HEK293 (cell line): ENCODE data around the gene BACH2.

ENCODE experiments used
- CTCF ChIA-PET: fragments of 350-600 bp; formaldehyde crosslinking; extraction: SDS; loops from one replicate; lab custom pipeline; 2021; ENCODE audit warnings: antibody characterized with exemption; lab: Yijun Ruan, JAX
- POLR2A ChIA-PET: fragments of 300-600 bp; formaldehyde crosslinking; extraction: SDS; loops from one replicate; lab custom pipeline; 2020; ENCODE audit warnings: antibody characterized with exemption, inconsistent platforms; lab: Yijun Ruan, JAX
- H3K27ac ChIP-seq: fragments of 200-500 bp; sonication (Bioruptor generic); 2 replicates; pipeline ENCODE4 v1.5.1; 2014; ENCODE audit warnings: low read depth, low read length, control low read depth, inconsistent platforms; ENCODE audit errors: extremely low read depth
- H3K36me3 ChIP-seq, 2 experiments: fragments of 200-500 bp in 1 of 2; sonication (Bioruptor generic) in 1 of 2; 1 replicate in 1 of 2; 2 replicates in 1 of 2; pipeline ENCODE4 v1.5.1; 2014 to 2017; ENCODE audit warnings: inconsistent platforms in 2 of 2, low read length in 2 of 2; ENCODE audit not compliant: control insufficient read depth in 2 of 2, insufficient read depth in 1 of 2
- H3K4me1 ChIP-seq: fragments of 200-500 bp; sonication (Bioruptor generic); 2 replicates; pipeline ENCODE4 v1.5.1; 2014; ENCODE audit warnings: mild to moderate bottlenecking, low read length, inconsistent platforms; ENCODE audit not compliant: control insufficient read depth, insufficient read depth
- H3K4me3 ChIP-seq: 2 replicates; pipeline ENCODE4 v1.5.1; 2011; ENCODE audit warnings: low read depth, mild to moderate bottlenecking, control low read depth, low read length, moderate library complexity
- H3K9me3 ChIP-seq: fragments of 200-500 bp; sonication (Bioruptor generic); 2 replicates; pipeline ENCODE4 v1.5.1; 2014; ENCODE audit warnings: low read depth, low read length, inconsistent platforms; ENCODE audit not compliant: control insufficient read depth, insufficient read depth
- BCL11B ChIP-seq: fragments of 450-650 bp; formaldehyde crosslinking; IDR thresholded peaks from 2 replicates; pipeline ENCODE4 v1.5.1; 2016; ENCODE audit warnings: low read depth, missing biosample characterization, missing genetic modification characterization
- FEZF1 ChIP-seq: fragments of 450-650 bp; formaldehyde crosslinking; IDR thresholded peaks from 2 replicates; pipeline ENCODE4 v1.5.1; 2016; ENCODE audit warnings: missing biosample characterization, missing genetic modification characterization
- GFI1B ChIP-seq: fragments of 450-650 bp; formaldehyde crosslinking; IDR thresholded peaks from 2 replicates; pipeline ENCODE4 v1.5.1; 2016; ENCODE audit warnings: missing biosample characterization, missing genetic modification characterization
- GLI4 ChIP-seq: fragments of 450-650 bp; formaldehyde crosslinking; IDR thresholded peaks from 2 replicates; pipeline ENCODE4 v1.5.1; 2016; ENCODE audit warnings: missing biosample characterization, missing genetic modification characterization
- KLF16 ChIP-seq: fragments of 450-650 bp; formaldehyde crosslinking; IDR thresholded peaks from 2 replicates; pipeline ENCODE4 v1.5.1; 2017; ENCODE audit warnings: missing biosample characterization, missing genetic modification characterization
- SETDB1 ChIP-seq: IDR thresholded peaks from one replicate; pipeline ENCODE4 v1.6.1; 2017; ENCODE audit warnings: mild to moderate bottlenecking, low read length, moderate library complexity, mixed read lengths; ENCODE audit not compliant: insufficient read length
- YY1 ChIP-seq: fragments of 450-650 bp; formaldehyde crosslinking; IDR thresholded peaks from 2 replicates; pipeline ENCODE4 v1.5.1; 2018; ENCODE audit warnings: missing biosample characterization, missing genetic modification characterization
- ZNF155 ChIP-seq: fragments of 450-650 bp; formaldehyde crosslinking; IDR thresholded peaks from 2 replicates; pipeline ENCODE4 v1.5.1; 2016; ENCODE audit warnings: missing biosample characterization, missing genetic modification characterization
- ZNF157 ChIP-seq: fragments of 450-650 bp; formaldehyde crosslinking; IDR thresholded peaks from 2 replicates; pipeline ENCODE4 v1.5.1; 2016; ENCODE audit warnings: missing biosample characterization, missing genetic modification characterization
- ZNF223 ChIP-seq: fragments of 450-650 bp; formaldehyde crosslinking; IDR thresholded peaks from 2 replicates; pipeline ENCODE4 v1.5.1; 2016; ENCODE audit warnings: missing biosample characterization, missing genetic modification characterization
- ZNF266 ChIP-seq: fragments of 450-650 bp; formaldehyde crosslinking; IDR thresholded peaks from 2 replicates; pipeline ENCODE4 v1.5.1; 2016; ENCODE audit warnings: missing biosample characterization, missing genetic modification characterization, low read depth
- ZNF354C ChIP-seq: fragments of 450-650 bp; formaldehyde crosslinking; IDR thresholded peaks from 2 replicates; pipeline ENCODE4 v1.5.1; 2016; ENCODE audit warnings: missing biosample characterization, missing genetic modification characterization, low read depth, borderline replicate concordance
- ZNF37A ChIP-seq: fragments of 450-650 bp; IDR thresholded peaks from 2 replicates; pipeline ENCODE4 v1.5.1; 2018; ENCODE audit warnings: missing biosample characterization, missing genetic modification characterization
- ZNF423 ChIP-seq: fragments of 450-650 bp; formaldehyde crosslinking; IDR thresholded peaks from 2 replicates; pipeline ENCODE4 v1.5.1; 2016; ENCODE audit warnings: missing biosample characterization, missing genetic modification characterization
- ZNF433 ChIP-seq: fragments of 450-650 bp; formaldehyde crosslinking; IDR thresholded peaks from 2 replicates; pipeline ENCODE4 v1.5.1; 2016; ENCODE audit warnings: missing biosample characterization, missing genetic modification characterization, low read depth
- ZNF501 ChIP-seq: fragments of 450-650 bp; formaldehyde crosslinking; IDR thresholded peaks from 2 replicates; pipeline ENCODE4 v1.5.1; 2016; ENCODE audit warnings: missing biosample characterization, missing genetic modification characterization
- ZNF529 ChIP-seq: fragments of 450-650 bp; formaldehyde crosslinking; IDR thresholded peaks from 2 replicates; pipeline ENCODE4 v1.5.1; 2017; ENCODE audit warnings: missing genetic modification characterization, missing biosample characterization; ENCODE audit not compliant: insufficient replicate concordance
- ZNF596 ChIP-seq: fragments of 450-650 bp; IDR thresholded peaks from 2 replicates; pipeline ENCODE4 v1.5.0; 2018; ENCODE audit warnings: missing biosample characterization, mild to moderate bottlenecking, missing genetic modification characterization, moderate library complexity
- ZNF654 ChIP-seq: fragments of 450-650 bp; formaldehyde crosslinking; IDR thresholded peaks from 2 replicates; pipeline ENCODE4 v1.5.1; 2016; ENCODE audit warnings: low read depth, missing biosample characterization, missing genetic modification characterization
- ZNF658 ChIP-seq: fragments of 450-650 bp; formaldehyde crosslinking; IDR thresholded peaks from 2 replicates; pipeline ENCODE4; 2016; ENCODE audit warnings: missing biosample characterization, missing genetic modification characterization
- ZNF677 ChIP-seq: fragments of 450-650 bp; IDR thresholded peaks from 2 replicates; pipeline ENCODE4 v1.5.0; 2018; ENCODE audit warnings: missing biosample characterization, mild to moderate bottlenecking, missing genetic modification characterization, moderate library complexity
- TF ChIP-seq, protein P1 (sequence below): fragments of 450-650 bp; formaldehyde crosslinking; IDR thresholded peaks from 2 replicates; pipeline ENCODE4 v1.5.1; 2016; ENCODE audit warnings: missing biosample characterization, missing genetic modification characterization
- TF ChIP-seq, protein P2 (sequence below): fragments of 450-650 bp; formaldehyde crosslinking; conservative IDR thresholded peaks from 2 replicates; pipeline ENCODE4 v1.5.1; 2016; ENCODE audit warnings: low read depth, missing biosample characterization, missing genetic modification characterization
- TF ChIP-seq, protein P3 (sequence below): fragments of 450-650 bp; formaldehyde crosslinking; IDR thresholded peaks from 2 replicates; pipeline ENCODE4 v1.5.1; 2017; ENCODE audit warnings: missing biosample characterization, missing genetic modification characterization
- TF ChIP-seq, protein P4 (sequence below): fragments of 450-650 bp; formaldehyde crosslinking; IDR thresholded peaks from 2 replicates; pipeline ENCODE4 v1.5.1; 2016; ENCODE audit warnings: missing biosample characterization, missing genetic modification characterization

The BACH2 gene

DNA sequence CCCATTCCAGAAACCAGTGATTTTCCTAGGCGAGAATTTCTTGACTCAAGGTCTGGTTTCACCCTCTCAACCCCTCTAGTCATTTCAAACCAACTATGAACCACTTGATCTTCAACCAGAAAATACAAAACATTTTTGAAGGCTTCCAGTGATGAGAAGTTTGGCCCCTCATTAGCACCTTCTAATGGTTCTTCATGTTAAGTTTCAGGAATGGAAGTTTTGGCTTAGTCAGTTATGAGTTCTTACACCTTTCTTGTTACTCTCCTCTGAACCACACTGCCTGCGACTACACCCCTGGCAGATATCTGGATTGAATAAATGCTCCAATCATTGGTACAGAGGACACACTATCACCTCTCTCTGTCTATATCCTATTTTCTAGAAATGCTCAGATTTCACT lies 335.2 kb downstream of the BACH2 start (continued):
- TF ChIP-seq, protein P1, sequence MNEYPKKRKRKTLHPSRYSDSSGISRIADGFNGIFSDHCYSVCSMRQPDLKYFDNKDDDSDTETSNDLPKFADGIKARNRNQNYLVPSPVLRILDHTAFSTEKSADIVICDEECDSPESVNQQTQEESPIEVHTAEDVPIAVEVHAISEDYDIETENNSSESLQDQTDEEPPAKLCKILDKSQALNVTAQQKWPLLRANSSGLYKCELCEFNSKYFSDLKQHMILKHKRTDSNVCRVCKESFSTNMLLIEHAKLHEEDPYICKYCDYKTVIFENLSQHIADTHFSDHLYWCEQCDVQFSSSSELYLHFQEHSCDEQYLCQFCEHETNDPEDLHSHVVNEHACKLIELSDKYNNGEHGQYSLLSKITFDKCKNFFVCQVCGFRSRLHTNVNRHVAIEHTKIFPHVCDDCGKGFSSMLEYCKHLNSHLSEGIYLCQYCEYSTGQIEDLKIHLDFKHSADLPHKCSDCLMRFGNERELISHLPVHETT (tag by site-specific recombination), result no peak
- no peak for TF ChIP-seq ZNF501 (tag by site-specific recombination)
- no peak for TF ChIP-seq ZNF529 (tag by site-specific recombination)
- no peak for TF ChIP-seq ZNF658 (tag by site-specific recombination)
- no peak for TF ChIP-seq ZNF223 (tag by site-specific recombination)

DNA sequence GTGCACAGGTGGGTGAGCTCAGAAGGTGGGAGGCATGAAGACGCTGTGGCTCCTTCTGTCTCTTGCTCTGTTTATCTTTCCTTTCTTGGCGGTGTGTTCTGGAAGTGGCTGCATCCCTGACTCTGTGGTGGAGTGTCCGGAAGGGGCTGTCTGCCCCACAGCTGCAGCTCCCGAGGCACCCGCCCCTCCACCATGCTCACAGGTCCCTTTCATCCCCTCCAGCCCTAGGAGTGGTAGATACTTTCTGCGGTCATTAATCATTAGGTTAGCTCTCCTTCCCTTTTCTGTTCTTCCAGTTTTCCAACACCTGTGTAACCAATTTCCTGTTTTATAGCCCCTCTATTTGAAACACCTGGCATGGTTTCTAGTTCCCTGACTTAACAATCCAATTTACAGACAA lies 336.8 kb downstream of the BACH2 start:
- TF ChIP-seq YY1 (tag by site-specific recombination) (no peak), ZNF677 (no peak), ZNF157 (tag by site-specific recombination) (no peak), ZNF155 (tag by site-specific recombination) (no peak), GLI4 (tag by site-specific recombination) (no peak), SETDB1 (no peak), ZNF654 (tag by site-specific recombination) (no peak)
- TF ChIP-seq, protein P2, sequence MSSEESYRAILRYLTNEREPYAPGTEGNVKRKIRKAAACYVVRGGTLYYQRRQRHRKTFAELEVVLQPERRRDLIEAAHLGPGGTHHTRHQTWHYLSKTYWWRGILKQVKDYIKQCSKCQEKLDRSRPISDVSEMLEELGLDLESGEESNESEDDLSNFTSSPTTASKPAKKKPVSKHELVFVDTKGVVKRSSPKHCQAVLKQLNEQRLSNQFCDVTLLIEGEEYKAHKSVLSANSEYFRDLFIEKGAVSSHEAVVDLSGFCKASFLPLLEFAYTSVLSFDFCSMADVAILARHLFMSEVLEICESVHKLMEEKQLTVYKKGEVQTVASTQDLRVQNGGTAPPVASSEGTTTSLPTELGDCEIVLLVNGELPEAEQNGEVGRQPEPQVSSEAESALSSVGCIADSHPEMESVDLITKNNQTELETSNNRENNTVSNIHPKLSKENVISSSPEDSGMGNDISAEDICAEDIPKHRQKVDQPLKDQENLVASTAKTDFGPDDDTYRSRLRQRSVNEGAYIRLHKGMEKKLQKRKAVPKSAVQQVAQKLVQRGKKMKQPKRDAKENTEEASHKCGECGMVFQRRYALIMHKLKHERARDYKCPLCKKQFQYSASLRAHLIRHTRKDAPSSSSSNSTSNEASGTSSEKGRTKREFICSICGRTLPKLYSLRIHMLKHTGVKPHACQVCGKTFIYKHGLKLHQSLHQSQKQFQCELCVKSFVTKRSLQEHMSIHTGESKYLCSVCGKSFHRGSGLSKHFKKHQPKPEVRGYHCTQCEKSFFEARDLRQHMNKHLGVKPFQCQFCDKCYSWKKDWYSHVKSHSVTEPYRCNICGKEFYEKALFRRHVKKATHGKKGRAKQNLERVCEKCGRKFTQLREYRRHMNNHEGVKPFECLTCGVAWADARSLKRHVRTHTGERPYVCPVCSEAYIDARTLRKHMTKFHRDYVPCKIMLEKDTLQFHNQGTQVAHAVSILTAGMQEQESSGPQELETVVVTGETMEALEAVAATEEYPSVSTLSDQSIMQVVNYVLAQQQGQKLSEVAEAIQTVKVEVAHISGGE (tag by site-specific recombination), result no peak
- TF ChIP-seq, protein P3, sequence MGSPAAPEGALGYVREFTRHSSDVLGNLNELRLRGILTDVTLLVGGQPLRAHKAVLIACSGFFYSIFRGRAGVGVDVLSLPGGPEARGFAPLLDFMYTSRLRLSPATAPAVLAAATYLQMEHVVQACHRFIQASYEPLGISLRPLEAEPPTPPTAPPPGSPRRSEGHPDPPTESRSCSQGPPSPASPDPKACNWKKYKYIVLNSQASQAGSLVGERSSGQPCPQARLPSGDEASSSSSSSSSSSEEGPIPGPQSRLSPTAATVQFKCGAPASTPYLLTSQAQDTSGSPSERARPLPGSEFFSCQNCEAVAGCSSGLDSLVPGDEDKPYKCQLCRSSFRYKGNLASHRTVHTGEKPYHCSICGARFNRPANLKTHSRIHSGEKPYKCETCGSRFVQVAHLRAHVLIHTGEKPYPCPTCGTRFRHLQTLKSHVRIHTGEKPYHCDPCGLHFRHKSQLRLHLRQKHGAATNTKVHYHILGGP (tag by site-specific recombination), result no peak
- H3K36me3 ChIP-seq, result no peaks in the 10 kb centered on the region
- no peaks in the 10 kb centered on the region for H3K9me3 ChIP-seq
- POLR2A ChIA-PET, result interaction anchor here (1.0 kb wide), 1 partner anchor 259 kb away, joined by 3 read pairs; no protein-coding TSS in a partner anchor
- no peaks in the 10 kb centered on the region for H3K4me1 ChIP-seq
- H3K27ac ChIP-seq, result no peak overlapping the region
- CTCF ChIA-PET, result interaction anchor here (0.5 to 1.8 kb wide), 5 partner anchors 11 to 46 kb away, joined by 3 to 9 read pairs (median 4); no protein-coding TSS in a partner anchor
- no peak overlapping the region for H3K4me3 ChIP-seq

DNA sequence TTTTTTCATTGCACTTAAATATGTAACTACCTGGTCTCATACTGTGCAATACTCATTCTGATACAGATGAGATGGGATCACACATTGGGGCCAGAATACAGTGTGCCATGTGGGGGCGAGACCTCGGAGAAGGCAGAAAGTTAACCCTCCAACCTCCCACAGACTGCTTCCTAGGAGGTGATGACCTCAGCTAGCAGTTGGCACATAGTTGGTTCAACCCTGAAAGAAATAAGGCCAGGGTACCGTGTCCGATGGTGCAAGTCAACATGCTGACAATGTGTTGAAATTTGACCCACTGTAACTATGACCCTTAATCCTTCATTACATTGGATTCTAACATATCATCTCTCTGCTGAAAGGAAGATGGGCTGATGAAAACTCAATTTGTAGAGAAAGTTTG lies 340.5 kb downstream of the BACH2 start:
- Histone ChIP-seq H3K4me1 (no peaks in the 10 kb centered on the region), H3K36me3 (peaks cover 0 to 2% of the 10 kb centered on the region in 2 experiments; a peak in 1 of 3 replicates), H3K4me3 (no peak overlapping the region), H3K9me3 (no peaks in the 10 kb centered on the region), H3K27ac (no peak overlapping the region)
- ChIA-PET POLR2A (no interaction called here), CTCF (interaction anchor here (0.6 to 2.4 kb wide), 5 partner anchors 10 to 524 kb away, joined by 4 to 13 read pairs (median 6); no protein-coding TSS in a partner anchor)
- no peak for TF ChIP-seq ZNF354C (tag by site-specific recombination)
- TF ChIP-seq KLF16 (tag by site-specific recombination), result no peak
- no peak for TF ChIP-seq ZNF155 (tag by site-specific recombination)
- TF ChIP-seq FEZF1 (tag by site-specific recombination), result no peak
- no peak for TF ChIP-seq ZNF433
- TF ChIP-seq GFI1B (tag by site-specific recombination), result no peak
- TF ChIP-seq, protein P4, sequence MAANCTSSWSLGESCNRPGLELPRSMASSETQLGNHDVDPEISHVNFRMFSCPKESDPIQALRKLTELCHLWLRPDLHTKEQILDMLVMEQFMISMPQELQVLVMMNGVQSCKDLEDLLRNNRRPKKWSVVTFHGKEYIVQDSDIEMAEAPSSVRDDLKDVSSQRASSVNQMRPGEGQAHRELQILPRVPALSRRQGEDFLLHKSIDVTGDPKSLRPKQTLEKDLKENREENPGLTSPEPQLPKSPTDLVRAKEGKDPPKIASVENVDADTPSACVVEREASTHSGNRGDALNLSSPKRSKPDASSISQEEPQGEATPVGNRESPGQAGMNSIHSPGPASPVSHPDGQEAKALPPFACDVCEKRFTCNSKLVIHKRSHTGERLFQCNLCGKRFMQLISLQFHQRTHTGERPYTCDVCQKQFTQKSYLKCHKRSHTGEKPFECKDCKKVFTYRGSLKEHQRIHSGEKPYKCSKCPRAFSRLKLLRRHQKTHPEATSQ, result no peak
- TF ChIP-seq ZNF37A (tag by site-specific recombination), result no peak
- TF ChIP-seq BCL11B, result no peak
- no peak for TF ChIP-seq ZNF596 (tag by site-specific recombination)
- no peak for TF ChIP-seq ZNF266 (tag by site-specific recombination)
- no peak for TF ChIP-seq ZNF423 (tag by site-specific recombination)
